Esophagus muscularis mucosa (tissue), 4 donors: ENCODE data around the gene MYBPC2. TPM values are rescaled to one million over a fixed set of nuclear protein-coding genes. Genes with fewer than 3 reads are reported as not detected.

Experiments used
- DNase-seq: peaks from one replicate; pipeline ENCODE4 v3.0.0-alpha.2; 2017; ENCODE audit errors: extremely low spot score
- H3K27ac ChIP-seq, 4 donors: fragments of 200-600 bp; sonication (generic); replicated peaks in 1 of 4; 1 replicate in 3 of 4; 2 replicates in 1 of 4; pipeline ENCODE4 v1.5.1; 2016 to 2019; ENCODE audit warnings: mild to moderate bottlenecking in 1 of 4
- H3K27me3 ChIP-seq, 4 donors: fragments of 200-600 bp; sonication (generic); one replicate each; pipeline versions ENCODE4 v1.5.1 to v1.6.0; 2016 to 2019
- H3K36me3 ChIP-seq, 4 donors: fragments of 200-600 bp; sonication (generic); one replicate each; pipeline ENCODE4 v1.5.1; 2016 to 2019
- H3K4me1 ChIP-seq, 4 donors: fragments of 200-600 bp; sonication (generic); one replicate each; pipeline ENCODE4 v1.5.1; 2016 to 2019
- H3K4me3 ChIP-seq, 4 donors: fragments of 200-600 bp; sonication (generic); 1 replicate in 2 of 4; 2 replicates in 2 of 4; pipeline ENCODE4 v1.5.1; 2016 to 2019; ENCODE audit warnings: mild to moderate bottlenecking in 4 of 4, moderate library complexity in 1 of 4
- H3K9me3 ChIP-seq, 4 donors: fragments of 200-600 bp; sonication (generic); 1 replicate in 3 of 4; 2 replicates in 1 of 4; pipeline ENCODE4 v1.5.1; 2016 to 2019
- CTCF ChIP-seq, 3 experiments: fragments of 200-600 bp in 2 of 3; fragments of 450-650 bp in 1 of 3; sonication (generic) in 2 of 3; IDR thresholded peaks; one replicate each; pipeline ENCODE4 v1.5.1; 2017 to 2019; ENCODE audit warnings: antibody characterized with exemption in 3 of 3, mild to moderate bottlenecking in 2 of 3, moderate library complexity in 1 of 3
- EP300 ChIP-seq: sonication (generic); formaldehyde crosslinking; IDR thresholded peaks from one replicate; pipeline ENCODE4 v1.6.1; 2017; ENCODE audit warnings: antibody characterized with exemption
- POLR2A ChIP-seq: fragments of 450-650 bp; IDR thresholded peaks from one replicate; pipeline ENCODE4 v1.6.1; 2017; ENCODE audit warnings: antibody characterized with exemption, moderate library complexity, mild to moderate bottlenecking, low read depth
- POLR2AphosphoS5 ChIP-seq, 2 donors: sonication (generic); formaldehyde crosslinking; IDR thresholded peaks; one replicate each; pipeline ENCODE4 v1.6.1; 2017; ENCODE audit warnings: antibody characterized with exemption in 2 of 2
- WGBS: methylation state at CpG from one replicate; pipeline ENCODE4 v1.1.5; 2018; 5-methylcytosine and 5-hydroxymethylcytosine counted together
- intact Hi-C: fragments of 100-400 bp; cut with DNase I; formaldehyde crosslinking; loops from one replicate; pipeline ENCODE4 v1.15.1; 2023
- total RNA-seq, 4 donors: library from RNA; depleted of rRNA; stranded (reverse); fragments of >200 nt; gene quantifications; one replicate each; pipeline versions ENCODE4 v1.1.0 to v1.2.1, GENCODE V29; 2016

The MYBPC2 gene
- total RNA-seq, 4 donors from 2014 or later: not detected

- no peaks in the 10 kb centered on the region for H3K9me3 ChIP-seq
- TF ChIP-seq CTCF (IDR thresholded peaks at IDR 0.05) (no peak), POLR2AphosphoS5 (IDR thresholded peaks at IDR 0.05) (no peak), EP300 (no peak), POLR2A (no peak)
- intact Hi-C loops: no loop called here
- H3K27me3 ChIP-seq: peaks cover 0 to 34% (median 8%) of the 10 kb centered on the region in 4 donors
- H3K4me1 ChIP-seq: no peaks in the 10 kb centered on the region
- H3K4me3 ChIP-seq: no peak overlapping the region
- no peak overlapping the region for H3K27ac ChIP-seq
- no peaks in the 10 kb centered on the region for H3K36me3 ChIP-seq
- WGBS: 100% methylated on average over 3 of the region's 3 CpGs
- DNase-seq: no peak
Measured at GRCh38 chr19:50453243-50453642, 20.6 kb downstream of the MYBPC2 start.

- H3K9me3 ChIP-seq: no peaks in the 10 kb centered on the region
- WGBS: 80% methylated on average over 2 of the region's 2 CpGs
- no peak overlapping the region for H3K4me3 ChIP-seq
- TF ChIP-seq EP300 (no peak), CTCF (IDR thresholded peaks at IDR 0.05) (no peak)
- DNase-seq: no peak
- intact Hi-C loops: no loop called here
- H3K27me3 ChIP-seq: peaks cover 0 to 55% (median 21%) of the 10 kb centered on the region in 4 donors
- H3K4me1 ChIP-seq: no peaks in the 10 kb centered on the region
- H3K36me3 ChIP-seq: no peaks in the 10 kb centered on the region
- H3K27ac ChIP-seq: no peak overlapping the region
Measured at GRCh38 chr19:50455992-50456391, 23.3 kb downstream of the MYBPC2 start.

GRCh38 chr19:50457300-50457699 lies 24.6 kb downstream of the MYBPC2 start:
- Histone ChIP-seq H3K9me3 (no peaks in the 10 kb centered on the region), H3K27me3 (peaks cover 0 to 58% (median 20%) of the 10 kb centered on the region in 4 donors), H3K4me3 (no peak overlapping the region), H3K4me1 (no peaks in the 10 kb centered on the region), H3K36me3 (no peaks in the 10 kb centered on the region), H3K27ac (no peak overlapping the region)
- 92% methylated on average over 5 of the region's 5 CpGs for WGBS
- DNase-seq: no peak
- intact Hi-C loops: no loop called here
- TF ChIP-seq POLR2AphosphoS5 (IDR thresholded peaks at IDR 0.05) (no peak), POLR2A (no peak), CTCF (IDR thresholded peaks at IDR 0.05) (no peak), EP300 (no peak)

GRCh38 chr19:50458396-50459066 lies 25.8 kb downstream of the MYBPC2 start:
- DNase-seq: no peak
- peaks cover 0 to 70% (median 20%) of the 10 kb centered on the region in 4 donors for H3K27me3 ChIP-seq

More at GRCh38 chr19:50458396-50459066, 25.8 kb downstream of the MYBPC2 start:
- no peaks in the 10 kb centered on the region for H3K36me3 ChIP-seq
- no peaks in the 10 kb centered on the region for H3K4me1 ChIP-seq
- no peaks in the 10 kb centered on the region for H3K9me3 ChIP-seq
- 51% methylated on average over 34 of the region's 50 CpGs for WGBS
- TF ChIP-seq POLR2AphosphoS5 (IDR thresholded peaks at IDR 0.05): no peak
- no peak for TF ChIP-seq CTCF (IDR thresholded peaks at IDR 0.05)
- no peak for TF ChIP-seq POLR2A
- no peak for TF ChIP-seq EP300
- intact Hi-C loops: no loop called here
- H3K4me3 ChIP-seq: no peak overlapping the region
- H3K27ac ChIP-seq: no peak overlapping the region
